ENCODE results near the gene CD69.

The CD69 gene

GRCh38 chr12:9779209-9779608 is 18.5 kb upstream of the CD69 start:
- DNase-seq: no peak

- no peak for DNase-seq
These were observed 16.1 kb upstream of the CD69 start for GRCh38 chr12:9776781-9777180.

- no peak for DNase-seq
These were observed 12.6 kb upstream of the CD69 start for GRCh38 chr12:9773216-9773877.

GRCh38 chr12:9763025-9763424 is 2.3 kb upstream of the CD69 start:
- no peak for DNase-seq

- no peak for DNase-seq
These were observed 1.7 kb upstream of the CD69 start for GRCh38 chr12:9762369-9762768.

- no peak for DNase-seq
These were observed 699 bp upstream of the CD69 start for GRCh38 chr12:9761419-9761781.

GRCh38 chr12:9760120-9760519 is 581 bp downstream of the CD69 start:
- DNase-seq: no peak

- no peak for DNase-seq
These were observed 1.0 kb downstream of the CD69 start for GRCh38 chr12:9759694-9760093.

- DNase-seq: no peak
These were observed 2.6 kb downstream of the CD69 start for GRCh38 chr12:9758119-9758518.

- no peak for DNase-seq
These were observed 3.2 kb downstream of the CD69 start for GRCh38 chr12:9757433-9758025.

- peak; percentile 24 for DNase-seq
These were observed 4.0 kb downstream of the CD69 start for GRCh38 chr12:9756706-9757105.

GRCh38 chr12:9756170-9756569 is 4.5 kb downstream of the CD69 start:
- no peak for DNase-seq

GRCh38 chr12:9755567-9755966 is 5.1 kb downstream of the CD69 start:
- no peak for DNase-seq

GRCh38 chr12:9755035-9755434 is 5.7 kb downstream of the CD69 start:
- no peak for DNase-seq

- DNase-seq: no peak
These were observed 6.4 kb downstream of the CD69 start for GRCh38 chr12:9754099-9754927.

GRCh38 chr12:9753498-9753897 is 7.2 kb downstream of the CD69 start:
- DNase-seq: no peak

GRCh38 chr12:9753073-9753472 is 7.6 kb downstream of the CD69 start:
- DNase-seq: no peak

- no peak for DNase-seq
These were observed 8.4 kb downstream of the CD69 start for GRCh38 chr12:9752145-9752933.

- peak; percentile 48 for DNase-seq
These were observed 9.2 kb downstream of the CD69 start for GRCh38 chr12:9751204-9752144.

- DNase-seq: peak; percentile 56
These were observed 10.2 kb downstream of the CD69 start for GRCh38 chr12:9750276-9751203.

GRCh38 chr12:9749640-9750039 is 11.1 kb downstream of the CD69 start:
- no peak for DNase-seq
